HCT116 (cell line): ENCODE measurements around the gene GRHL1. TPM values are rescaled to one million over a fixed set of nuclear protein-coding genes. Genes with fewer than 3 reads are reported as not detected.

Experiments used
- ATAC-seq: fragments of 200-7000 bp; cut with Tn5 transposase; 2 replicates; pipeline ENCODE4 v1.9.1; 2020; ENCODE audit warnings: mild to moderate bottlenecking, moderate library complexity
- BruUV-seq: library from RNA; stranded (reverse); fragments of 400-500 nt; replicated peaks from 2 replicates; lab custom pipeline; 2021; lab: Mats Ljungman, UMichigan
- CTCF ChIA-PET: fragments of 300-600 bp; sonication (Branson Sonifier 250); formaldehyde crosslinking; loops from one replicate; lab custom pipeline; 2021; ENCODE audit warnings: antibody characterized with exemption; lab: Charles Lee
- POLR2A ChIA-PET: fragments of 300-600, 350-600 bp; sonication (Branson Sonifier 250); formaldehyde crosslinking; loops from one replicate; lab custom pipeline; 2021; ENCODE audit warnings: antibody characterized with exemption; lab: Charles Lee
- RAD21 ChIA-PET, 2 experiments: fragments of 300-600 bp; sonication (Branson Sonifier 250); formaldehyde crosslinking; loops; one replicate each; lab custom pipeline; 2023; ENCODE audit warnings: low total read pairs in 2 of 2; ENCODE audit not compliant: uncharacterized antibody in 2 of 2, unreplicated experiment in 2 of 2, low non-redundant PET in 1 of 2; lab: Charles Lee
- DNase-seq: peaks from one replicate; pipeline ENCODE4 v3.0.0-alpha.2; 2010; ENCODE audit warnings: low read depth, low spot score
- H2AFZ ChIP-seq: fragments of 200-600 bp; shearing (Covaris generic), sonication (generic); 2 replicates; pipeline ENCODE4 v1.6.1; 2017; ENCODE audit warnings: low read depth, mixed run types, mixed read lengths, antibody characterized with exemption, low read length; ENCODE audit not compliant: poor library complexity, severe bottlenecking
- H3K27ac ChIP-seq: 2 replicates; pipeline ENCODE4 v1.5.1; 2012; ENCODE audit warnings: low read depth, low read length
- H3K27me3 ChIP-seq: fragments of 200-600 bp; sonication (generic); 2 replicates; pipeline ENCODE4 v1.6.1; 2016; ENCODE audit warnings: mixed run types, low read length, mixed read lengths; ENCODE audit not compliant: insufficient read depth
- H3K36me3 ChIP-seq, 2 experiments: fragments of 200-500 bp in 1 of 2; fragments of 200-600 bp in 1 of 2; sonication (Bioruptor generic) in 1 of 2; sonication (generic) in 1 of 2; 2 replicates each; pipeline versions ENCODE4 v1.5.1 to v1.6.1; 2014 to 2016; ENCODE audit warnings: low read length in 2 of 2, inconsistent platforms in 1 of 2, mixed read lengths in 1 of 2, mixed run types in 1 of 2; ENCODE audit not compliant: insufficient read depth in 2 of 2, control insufficient read depth in 1 of 2
- H3K4me1 ChIP-seq, 2 experiments: fragments of 200-600 bp in 1 of 2; sonication (generic) in 1 of 2; 2 replicates each; pipeline versions ENCODE4 v1.5.1 to v1.6.1; 2012 to 2017; ENCODE audit warnings: low read length in 2 of 2, inconsistent platforms in 1 of 2, mild to moderate bottlenecking in 1 of 2, mixed read lengths in 1 of 2, mixed run types in 1 of 2, moderate library complexity in 1 of 2; ENCODE audit not compliant: insufficient read depth in 2 of 2, control insufficient read depth in 1 of 2
- H3K4me2 ChIP-seq: fragments of 200-600 bp; sonication (generic); 2 replicates; pipeline ENCODE4 v1.6.1; 2017; ENCODE audit warnings: mixed run types, low read length, mixed read lengths
- H3K4me3 ChIP-seq, 2 experiments: fragments of 200-600 bp in 1 of 2; sonication (generic) in 1 of 2; replicated peaks in 1 of 2; 2 replicates each; pipeline ENCODE4 v1.5.1; 2011 to 2016; ENCODE audit warnings: low read length in 2 of 2, control low read depth in 1 of 2, low read depth in 1 of 2, mild to moderate bottlenecking in 1 of 2, mixed read lengths in 1 of 2, mixed run types in 1 of 2
- H3K79me2 ChIP-seq: fragments of 200-600 bp; sonication (generic); 2 replicates; pipeline ENCODE4 v1.6.1; 2017; ENCODE audit warnings: mild to moderate bottlenecking, mixed run types, low read length, moderate library complexity, mixed read lengths; ENCODE audit not compliant: insufficient read depth
- H3K9ac ChIP-seq: fragments of 200-600 bp; sonication (generic); 2 replicates; pipeline ENCODE4 v1.6.1; 2016; ENCODE audit warnings: low read length, mixed read lengths
- H3K9me2 ChIP-seq: fragments of 200-600 bp; sonication (generic), shearing (Covaris generic); 2 replicates; pipeline ENCODE4 v1.6.1; 2017; ENCODE audit warnings: mixed run types, mild to moderate bottlenecking, moderate library complexity; ENCODE audit not compliant: insufficient read depth
- H3K9me3 ChIP-seq, 2 experiments: fragments of 200-500 bp in 1 of 2; fragments of 200-600 bp in 1 of 2; sonication (Bioruptor generic) in 1 of 2; sonication (generic) in 1 of 2; 2 replicates each; pipeline ENCODE4 v1.6.1; 2014 to 2017; ENCODE audit warnings: low read length in 2 of 2, mixed read lengths in 2 of 2, inconsistent platforms in 1 of 2, low read depth in 1 of 2, mild to moderate bottlenecking in 1 of 2, mixed run types in 1 of 2, moderate library complexity in 1 of 2; ENCODE audit not compliant: control insufficient read depth in 1 of 2, insufficient read depth in 1 of 2
- H4K20me1 ChIP-seq: fragments of 200-600 bp; sonication (generic), shearing (Covaris generic); 2 replicates; pipeline ENCODE4 v1.6.1; 2017; ENCODE audit warnings: mixed run types, mild to moderate bottlenecking, moderate library complexity; ENCODE audit not compliant: insufficient read depth
- EGR1 ChIP-seq: IDR thresholded peaks from 2 replicates; pipeline ENCODE4 v1.6.1; 2012; ENCODE audit warnings: low read depth
- ELF1 ChIP-seq: IDR thresholded peaks from 2 replicates; pipeline ENCODE4 v1.6.1; 2012; ENCODE audit warnings: low read depth, borderline replicate concordance
- SP1 ChIP-seq: IDR thresholded peaks from 2 replicates; pipeline ENCODE4 v1.6.1; 2012; ENCODE audit warnings: low read depth
- YY1 ChIP-seq: IDR thresholded peaks from 2 replicates; pipeline ENCODE4 v1.6.1; 2011; ENCODE audit warnings: low read length, low read depth, moderate library complexity, mild to moderate bottlenecking; ENCODE audit not compliant: insufficient replicate concordance; ENCODE audit errors: extremely low read depth
- ZNF274 ChIP-seq: fragments of 200-500 bp; sonication (Bioruptor generic); IDR thresholded peaks from 2 replicates; pipeline ENCODE4 v1.6.1; 2014; ENCODE audit warnings: mild to moderate bottlenecking, low read depth, low read length, inconsistent platforms
- intact Hi-C: fragments of 100-400 bp; cut with micrococcal nuclease; formaldehyde crosslinking; loops from 2 replicates; pipeline ENCODE4 v1.10.0; 2022
- total RNA-seq: library from RNA; stranded (reverse); gene quantifications from one replicate; pipeline ENCODE4 v1.2.1, GENCODE V29; 2021; ENCODE audit not compliant: unreplicated experiment

GRHL1 gene
- total RNA-seq, 1 experiment from 2014 or later = 8.5 TPM

DNA sequence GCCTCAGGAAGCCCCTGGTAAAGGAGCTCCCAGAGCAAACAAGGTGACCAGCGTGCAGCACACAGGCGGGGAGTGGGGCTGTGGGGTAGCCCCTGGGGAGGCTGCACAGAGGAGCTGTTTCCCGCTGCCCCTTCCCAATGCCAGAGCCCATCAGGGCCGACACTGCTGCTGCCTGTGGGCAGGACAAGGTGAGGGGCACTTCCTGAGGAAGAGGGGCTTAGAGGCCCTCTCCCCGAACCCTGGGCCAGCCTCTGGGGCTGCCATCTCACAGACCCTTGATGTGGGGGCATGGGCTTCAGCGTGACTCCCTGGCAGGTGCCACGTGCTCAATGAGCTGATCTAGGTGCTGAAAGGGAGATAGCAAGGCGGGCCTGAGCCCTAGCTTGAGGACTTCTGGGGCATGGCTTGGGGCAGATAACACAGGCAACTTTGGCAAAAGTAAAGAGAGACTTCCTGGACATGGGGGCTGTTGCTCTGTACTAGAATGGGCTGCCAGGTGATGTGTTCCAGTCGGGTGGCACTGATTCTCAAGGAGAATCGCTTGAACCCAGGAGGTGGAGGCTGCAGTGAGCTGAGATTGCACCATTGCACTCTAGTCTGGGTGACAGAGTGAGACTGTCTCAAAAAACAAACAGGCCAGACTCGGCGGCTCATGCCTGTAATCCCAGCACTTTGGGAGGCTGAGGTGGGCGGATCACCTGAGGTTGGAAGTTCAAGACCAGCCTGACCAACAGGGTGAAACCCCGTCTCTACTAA, 81.9 kb downstream of the GRHL1 start:
- Histone ChIP-seq H3K9me3 (no peaks in the 10 kb centered on the region), H3K4me1 (peaks cover 2 to 24% of the 10 kb centered on the region in 2 experiments; a peak in 2 of 4 replicates)
- TF ChIP-seq ELF1 = no peak
- TF ChIP-seq SP1 = no peak
- no peak for TF ChIP-seq YY1
- no peak for TF ChIP-seq EGR1
- TF ChIP-seq, all 23 proteins: peak for 0
- Histone ChIP-seq H3K27me3 (no peaks in the 10 kb centered on the region), H2AFZ (no peak overlapping the region), H3K9ac (no peak overlapping the region), H3K9me2 (no peaks in the 10 kb centered on the region), H4K20me1 (no peaks in the 10 kb centered on the region), H3K79me2 (no peaks in the 10 kb centered on the region), H3K27ac (no peak overlapping the region), H3K4me2 (no peak overlapping the region), H3K36me3 (no peaks in the 10 kb centered on the region), H3K4me3 (no peak overlapping the region)
- intact Hi-C loops = no loop called here
- ChIA-PET RAD21 (no interaction called here), POLR2A (no interaction called here), CTCF (interaction anchor here (1.1 kb wide), 1 partner anchor 49 kb away, joined by 3 read pairs; no protein-coding TSS in a partner anchor)
- no TSS peak for BruUV-seq
- DNase-seq = no peak
- no peak for ATAC-seq

DNA sequence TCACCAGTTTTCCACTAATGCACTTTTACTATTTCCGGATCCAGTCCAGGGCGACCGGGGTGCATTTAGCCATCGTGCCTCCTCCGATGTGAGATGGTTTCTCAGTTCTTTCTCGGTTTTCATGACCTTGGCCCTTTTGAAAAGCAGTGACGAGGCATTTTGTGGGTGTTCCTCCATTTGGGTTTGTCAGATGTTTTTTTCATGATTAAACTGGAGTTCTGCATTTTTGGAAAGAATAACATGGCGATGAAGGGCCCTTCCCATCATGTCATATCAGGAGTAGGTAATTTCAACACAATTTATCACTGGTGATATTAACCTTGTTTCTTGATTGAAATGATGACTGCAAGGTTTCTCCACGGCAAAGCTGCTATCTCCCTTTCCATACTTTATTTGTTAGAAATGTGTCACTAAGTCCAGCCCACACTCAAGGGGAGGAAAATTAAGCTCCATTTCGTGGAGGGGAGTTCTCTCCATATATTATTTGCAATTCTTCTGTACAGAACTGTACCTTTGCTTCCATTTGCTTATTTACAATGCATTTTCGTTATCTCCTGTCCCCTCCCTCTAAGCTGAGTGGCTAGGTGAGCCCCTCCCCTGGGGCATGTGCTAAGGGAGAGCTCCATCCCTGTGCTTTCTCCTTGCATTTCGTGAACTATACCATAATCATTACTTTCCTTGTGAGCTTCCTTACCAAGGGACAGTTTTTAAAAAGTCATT, 83.0 kb downstream of the GRHL1 start:
- RAD21 ChIA-PET = no interaction called here
- no peak overlapping the region for H3K9ac ChIP-seq
- no peaks in the 10 kb centered on the region for H4K20me1 ChIP-seq
- ATAC-seq (no peak), DNase-seq (no peak)
- H3K36me3 ChIP-seq = no peaks in the 10 kb centered on the region
- H2AFZ ChIP-seq = no peak overlapping the region
- H3K9me2 ChIP-seq = no peaks in the 10 kb centered on the region
- H3K4me3 ChIP-seq = no peak overlapping the region
- H3K4me2 ChIP-seq = no peak overlapping the region
- no TSS peak for BruUV-seq
- intact Hi-C loops = no loop called here
- H3K27me3 ChIP-seq = no peaks in the 10 kb centered on the region
- POLR2A ChIA-PET = no interaction called here
- H3K9me3 ChIP-seq = no peaks in the 10 kb centered on the region
- CTCF ChIA-PET = interaction anchor here (2.2 kb wide), 1 partner anchor 400 kb away, joined by 8 read pairs; no protein-coding TSS in a partner anchor
- no peak overlapping the region for H3K27ac ChIP-seq
- H3K4me1 ChIP-seq = peaks cover 2 to 24% of the 10 kb centered on the region in 2 experiments; a peak in 2 of 4 replicates
- no peaks in the 10 kb centered on the region for H3K79me2 ChIP-seq
- TF ChIP-seq ZNF274 = no peak
